Endothelial cell of umbilical vein (primary cell): ENCODE measurements around the gene ATAD1. TPM values are rescaled to one million over a fixed set of nuclear protein-coding genes. Genes with fewer than 3 reads are reported as not detected.
"Not testable (repeated sequence)": the region's sequence is repeated elsewhere in the genome, so short reads cannot be mapped to it uniquely, and the experiment has no call there.

Source experiments
- BruUV-seq: library from RNA; stranded (reverse); fragments of 400-500 nt; replicated peaks from 2 replicates; lab custom pipeline; 2021; lab: Mats Ljungman, UMichigan
- CTCF ChIA-PET: fragments of 300-600, 350-600 bp; sonication (Branson Sonifier 250); formaldehyde crosslinking; loops from one replicate; lab custom pipeline; 2021; ENCODE audit warnings: antibody characterized with exemption, inconsistent platforms; lab: Charles Lee
- POLR2A ChIA-PET: fragments of 300-600, 350-600 bp; sonication (Branson Sonifier 250); formaldehyde crosslinking; loops from one replicate; lab custom pipeline; 2021; ENCODE audit warnings: antibody characterized with exemption, inconsistent platforms; lab: Charles Lee
- DNase-seq: peaks from one replicate; pipeline ENCODE4 v3.0.0-alpha.2; 2011; ENCODE audit warnings: low read depth, low spot score
- FAIRE-seq: peaks from 2 replicates; lab custom pipeline; 2011; peaks lifted over from hg19 to GRCh38; lab: Jason Lieb, UNC
- H2AFZ ChIP-seq: 2 replicates; pipeline ENCODE4 v1.6.0; 2012; ENCODE audit warnings: low read depth, low read length, control low read depth, inconsistent platforms
- H3K27ac ChIP-seq: 2 replicates; pipeline ENCODE4 v1.5.1; 2011; ENCODE audit warnings: low read depth, mild to moderate bottlenecking, control low read depth, low read length, moderate library complexity; ENCODE audit not compliant: insufficient read depth
- H3K27me3 ChIP-seq, 2 experiments: 2 replicates each; pipeline versions ENCODE4 v1.6.0 to v1.6.1; 2011; ENCODE audit warnings: low read length in 2 of 2, mixed read lengths in 1 of 2; ENCODE audit not compliant: control insufficient read depth in 2 of 2, insufficient read depth in 2 of 2
- H3K36me3 ChIP-seq, 2 experiments: 2 replicates in 1 of 2; 3 replicates in 1 of 2; pipeline ENCODE4 v1.5.1; 2011; ENCODE audit warnings: low read length in 2 of 2, mild to moderate bottlenecking in 1 of 2, moderate library complexity in 1 of 2; ENCODE audit not compliant: control insufficient read depth in 2 of 2, insufficient read depth in 2 of 2; ENCODE audit errors: extremely low read depth in 1 of 2
- H3K4me1 ChIP-seq: 3 replicates; pipeline ENCODE4 v1.5.1; 2011; ENCODE audit warnings: mild to moderate bottlenecking, low read length; ENCODE audit not compliant: control insufficient read depth, insufficient read depth; ENCODE audit errors: extremely low read depth
- H3K4me2 ChIP-seq: 2 replicates; pipeline ENCODE4 v1.6.1; 2011; ENCODE audit warnings: low read length, control low read depth, mixed read lengths; ENCODE audit not compliant: insufficient read depth
- H3K4me3 ChIP-seq, 3 experiments: fragments of 200-600 bp in 1 of 3; sonication (generic), shearing (Covaris generic) in 1 of 3; replicated peaks in 1 of 3; 2 replicates each; pipeline ENCODE4 v1.5.1; 2011 to 2016; ENCODE audit warnings: control low read depth in 3 of 3, low read length in 3 of 3, mild to moderate bottlenecking in 2 of 3, inconsistent platforms in 1 of 3, low read depth in 1 of 3, moderate library complexity in 1 of 3; ENCODE audit not compliant: insufficient read depth in 1 of 3
- H3K79me2 ChIP-seq: 2 replicates; pipeline ENCODE4 v1.6.0; 2012; ENCODE audit warnings: low read length, inconsistent platforms; ENCODE audit not compliant: control insufficient read depth, insufficient read depth
- H3K9ac ChIP-seq: replicated peaks from 2 replicates; pipeline ENCODE3; 2011; ENCODE audit warnings: low read length, control low read depth; ENCODE audit not compliant: insufficient read depth; ENCODE audit errors: extremely low read depth
- H3K9me1 ChIP-seq: replicated peaks from 3 replicates; pipeline ENCODE4 v1.6.0; 2011; ENCODE audit warnings: mild to moderate bottlenecking, low read length; ENCODE audit not compliant: control insufficient read depth, insufficient read depth; ENCODE audit errors: extremely low read depth
- H3K9me3 ChIP-seq: replicated peaks from 2 replicates; pipeline ENCODE4 v1.5.1; 2012; ENCODE audit warnings: low read length, inconsistent platforms; ENCODE audit not compliant: control insufficient read depth, insufficient read depth
- H4K20me1 ChIP-seq: replicated peaks from 2 replicates; pipeline ENCODE3; 2011; ENCODE audit warnings: mild to moderate bottlenecking, low read length; ENCODE audit not compliant: control insufficient read depth, insufficient read depth; ENCODE audit errors: extremely low read depth
- EZH2 ChIP-seq: IDR thresholded peaks from 2 replicates; pipeline ENCODE4 v1.6.1; 2012; ENCODE audit warnings: borderline replicate concordance, low read depth, mild to moderate bottlenecking, moderate library complexity, low read length, inconsistent platforms; ENCODE audit not compliant: severe bottlenecking
- FOS ChIP-seq: IDR thresholded peaks from 2 replicates; pipeline ENCODE4 v1.6.1; 2011; ENCODE audit warnings: mild to moderate bottlenecking, low read length, moderate library complexity, borderline replicate concordance; ENCODE audit not compliant: insufficient read depth
- GATA2 ChIP-seq: IDR thresholded peaks from 2 replicates; pipeline ENCODE4 v1.7.0; 2011; ENCODE audit warnings: low read depth, mild to moderate bottlenecking, moderate library complexity, mixed read lengths, low read length; ENCODE audit not compliant: insufficient read length, insufficient read depth
- JUN ChIP-seq: IDR thresholded peaks from 2 replicates; pipeline ENCODE4 v1.6.1; 2011; ENCODE audit warnings: borderline replicate concordance, low read depth; ENCODE audit not compliant: insufficient read length, insufficient read depth
- MYC ChIP-seq: IDR thresholded peaks from one replicate; pipeline ENCODE4 v1.6.1; 2011; ENCODE audit warnings: mild to moderate bottlenecking, low read depth, low read length
- POLR2A ChIP-seq: IDR thresholded peaks from 2 replicates; pipeline ENCODE4 v1.6.1; 2012; ENCODE audit warnings: low read depth, mild to moderate bottlenecking, control low read depth, low read length
- POLR2AphosphoS5 ChIP-seq: IDR thresholded peaks from 2 replicates; pipeline ENCODE4 v1.6.1; 2012; ENCODE audit warnings: low read depth, mild to moderate bottlenecking, control low read depth, low read length, moderate library complexity; ENCODE audit not compliant: insufficient read depth
- dilution Hi-C: fragments of 300-500 bp; cut with MboI; formaldehyde crosslinking; loops from one replicate; pipeline ENCODE4 v1.15.0; 2019; ENCODE audit warnings: low sequenced_read_pairs; ENCODE audit not compliant: extremely low pct_ligation_motif_present
- intact Hi-C: fragments of 100-400 bp; cut with micrococcal nuclease; formaldehyde crosslinking; loops from one replicate; pipeline ENCODE4 v1.10.0; 2022
- polyA plus RNA-seq, 4 experiments: library from polyadenylated mRNA; depleted of rRNA in 3 of 4; stranded (reverse) in 3 of 4; unstranded in 1 of 4; fragments of >200 nt; gene quantifications; 2 replicates each; pipeline versions ENCODE4 v1.2.1 to v1.2.3, GENCODE V29; 2011 to 2012; ENCODE audit warnings: missing spikeins in 1 of 4
- total RNA-seq: library from RNA; stranded (reverse); gene quantifications from 2 replicates; pipeline ENCODE4 v1.2.3, GENCODE V29; 2021
- TF ChIP-seq, protein P1 (sequence below), 2 donors: IDR thresholded peaks; 1 replicate in 1 of 2; 2 replicates in 1 of 2; pipeline ENCODE4 v1.5.1; 2011; ENCODE audit warnings: low read length in 2 of 2, mild to moderate bottlenecking in 2 of 2, moderate library complexity in 2 of 2, control low read depth in 1 of 2, inconsistent platforms in 1 of 2, low read depth in 1 of 2; ENCODE audit not compliant: insufficient read depth in 1 of 2; ENCODE audit errors: extremely low read depth in 1 of 2
- TF ChIP-seq, protein P2 (sequence below): IDR thresholded peaks from 2 replicates; pipeline ENCODE4 v1.6.1; 2011; ENCODE audit not compliant: insufficient read depth, insufficient read length

Gene ATAD1
- total and polyA plus RNA-seq, 2 donors (not counting 3 experiments of a cell fraction or from before 2014, with no cell fraction given) = 5.2 to 25.8 TPM

DNA sequence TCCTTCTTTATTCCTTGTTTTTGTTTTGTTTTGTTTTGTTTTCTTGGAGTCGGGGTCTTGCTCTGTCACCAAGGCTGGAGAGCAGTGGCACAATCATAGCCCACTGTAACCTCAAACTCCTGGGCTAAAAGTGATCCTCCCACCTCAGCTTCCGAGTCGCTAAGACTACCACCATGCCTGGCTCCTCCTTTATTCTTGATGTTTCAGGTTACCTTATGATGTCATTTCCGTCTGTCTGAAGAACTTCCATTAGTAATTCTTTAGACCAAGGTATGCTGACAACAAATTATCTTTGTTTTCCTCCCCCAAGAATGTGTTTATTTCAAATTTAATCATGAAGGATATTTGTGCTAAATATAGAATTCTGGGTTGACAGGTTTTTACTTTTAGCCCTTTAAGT lies 18.1 kb upstream of the ATAD1 start:
- no peak overlapping the region for H3K4me3 ChIP-seq
- no peak overlapping the region for H3K4me2 ChIP-seq
- no peak overlapping the region for H3K9ac ChIP-seq
- intact Hi-C loops = no loop called here
- ChIA-PET CTCF (no interaction called here), POLR2A (no interaction called here)
- no peak for TF ChIP-seq MYC
- H3K27me3 ChIP-seq = no peaks in the 10 kb centered on the region
- H3K4me1 ChIP-seq = no peaks in the 10 kb centered on the region
- dilution Hi-C loops = no loop called here
- DNase-seq (no peak), FAIRE-seq (no peak)
- no peaks in the 10 kb centered on the region for H3K9me1 ChIP-seq
- no peaks in the 10 kb centered on the region for H3K36me3 ChIP-seq
- H4K20me1 ChIP-seq = no peaks in the 10 kb centered on the region
- no peaks in the 10 kb centered on the region for H3K9me3 ChIP-seq
- H3K79me2 ChIP-seq = no peaks in the 10 kb centered on the region
- BruUV-seq = no TSS peak
- no peak overlapping the region for H3K27ac ChIP-seq
- no peak overlapping the region for H2AFZ ChIP-seq

DNA sequence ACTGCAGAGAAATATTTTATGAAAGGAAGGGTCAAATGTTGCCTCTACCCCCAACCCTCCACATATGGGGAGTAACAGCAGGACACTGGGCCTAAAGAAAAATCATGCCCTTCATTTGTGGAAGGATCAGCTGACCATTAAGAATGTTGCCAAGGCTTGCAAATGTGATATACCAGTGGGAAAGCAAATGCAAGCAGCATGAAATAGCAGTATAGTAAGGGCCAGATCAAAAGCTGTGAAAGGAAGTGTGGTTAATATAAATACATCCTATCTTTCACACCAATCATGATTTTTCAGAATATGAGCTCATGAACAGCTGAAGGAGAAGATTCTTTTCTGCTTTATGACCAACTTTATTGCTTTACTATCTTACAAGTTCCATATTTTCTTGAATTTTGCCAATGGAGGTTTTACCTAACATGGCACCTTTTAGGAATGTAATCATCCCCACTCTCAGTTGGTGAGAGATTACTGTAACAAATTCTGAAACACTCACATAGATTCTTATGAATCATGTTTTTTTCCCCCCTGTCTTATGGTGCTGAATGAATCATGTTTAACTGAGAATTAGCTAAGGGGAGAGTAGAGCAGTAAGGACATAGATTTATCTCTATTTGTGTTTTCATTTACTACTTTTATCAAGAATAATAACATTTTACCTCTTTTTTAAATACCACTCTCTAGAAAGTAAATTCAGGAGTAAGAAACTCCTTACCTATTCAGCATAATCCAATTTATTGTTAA lies 12.1 kb upstream of the ATAD1 start:
- Histone ChIP-seq H3K9me3 (no peaks in the 10 kb centered on the region), H4K20me1 (no peaks in the 10 kb centered on the region), H3K4me1 (no peaks in the 10 kb centered on the region), H3K9ac (no peak overlapping the region), H3K27ac (no peak overlapping the region), H3K27me3 (no peaks in the 10 kb centered on the region), H3K9me1 (no peaks in the 10 kb centered on the region), H3K4me2 (no peak overlapping the region), H3K36me3 (no peaks in the 10 kb centered on the region), H2AFZ (no peak overlapping the region), H3K4me3 (no peak overlapping the region), H3K79me2 (no peaks in the 10 kb centered on the region)
- no peak for DNase-seq
- TF ChIP-seq POLR2AphosphoS5 (no peak), GATA2 (no peak), EZH2 (no peak), MYC (no peak), JUN (no peak), POLR2A (no peak), FOS (no peak)
- TF ChIP-seq, protein P1, sequence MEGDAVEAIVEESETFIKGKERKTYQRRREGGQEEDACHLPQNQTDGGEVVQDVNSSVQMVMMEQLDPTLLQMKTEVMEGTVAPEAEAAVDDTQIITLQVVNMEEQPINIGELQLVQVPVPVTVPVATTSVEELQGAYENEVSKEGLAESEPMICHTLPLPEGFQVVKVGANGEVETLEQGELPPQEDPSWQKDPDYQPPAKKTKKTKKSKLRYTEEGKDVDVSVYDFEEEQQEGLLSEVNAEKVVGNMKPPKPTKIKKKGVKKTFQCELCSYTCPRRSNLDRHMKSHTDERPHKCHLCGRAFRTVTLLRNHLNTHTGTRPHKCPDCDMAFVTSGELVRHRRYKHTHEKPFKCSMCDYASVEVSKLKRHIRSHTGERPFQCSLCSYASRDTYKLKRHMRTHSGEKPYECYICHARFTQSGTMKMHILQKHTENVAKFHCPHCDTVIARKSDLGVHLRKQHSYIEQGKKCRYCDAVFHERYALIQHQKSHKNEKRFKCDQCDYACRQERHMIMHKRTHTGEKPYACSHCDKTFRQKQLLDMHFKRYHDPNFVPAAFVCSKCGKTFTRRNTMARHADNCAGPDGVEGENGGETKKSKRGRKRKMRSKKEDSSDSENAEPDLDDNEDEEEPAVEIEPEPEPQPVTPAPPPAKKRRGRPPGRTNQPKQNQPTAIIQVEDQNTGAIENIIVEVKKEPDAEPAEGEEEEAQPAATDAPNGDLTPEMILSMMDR (IDR thresholded peaks at IDR 0.05; ENCODE audit: extremely low read depth in 1 of 2, insufficient read depth in 1 of 2, low read depth in 1 of 2, low read length in 2 of 2) = no peak
- TF ChIP-seq, protein P2, sequence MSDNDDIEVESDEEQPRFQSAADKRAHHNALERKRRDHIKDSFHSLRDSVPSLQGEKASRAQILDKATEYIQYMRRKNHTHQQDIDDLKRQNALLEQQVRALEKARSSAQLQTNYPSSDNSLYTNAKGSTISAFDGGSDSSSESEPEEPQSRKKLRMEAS = no peak
- ChIA-PET CTCF (no interaction called here), POLR2A (no interaction called here)
- BruUV-seq = no TSS peak
- dilution Hi-C loops = no loop called here
- no peak for FAIRE-seq
- intact Hi-C loops = no loop called here

DNA sequence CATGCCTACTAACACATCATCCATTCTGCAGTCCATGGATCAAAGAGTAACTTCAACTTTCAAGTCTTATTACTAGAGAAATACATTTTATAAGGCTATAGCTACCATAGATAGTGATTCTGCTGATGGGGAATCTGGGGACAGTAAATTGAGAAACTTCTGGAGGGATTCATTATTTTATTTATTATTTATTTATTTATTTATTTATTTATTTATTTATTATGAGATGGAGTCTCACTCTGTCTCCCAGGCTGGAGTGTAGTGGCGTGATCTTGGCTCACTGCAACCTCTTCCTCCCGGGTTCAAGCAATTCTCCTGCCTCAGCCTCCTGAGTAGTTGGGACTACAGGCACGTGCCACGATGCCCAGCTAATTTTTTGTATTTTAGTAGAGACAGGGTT lies 11.0 kb upstream of the ATAD1 start:
- H3K79me2 ChIP-seq, H3K9ac ChIP-seq, intact Hi-C loops, POLR2A ChIA-PET, BruUV-seq, H3K4me1 ChIP-seq, H3K9me1 ChIP-seq, H3K27me3 ChIP-seq, H3K27ac ChIP-seq, DNase-seq, H3K36me3 ChIP-seq, dilution Hi-C loops, FAIRE-seq, H4K20me1 ChIP-seq, H3K4me2 ChIP-seq, H2AFZ ChIP-seq, H3K4me3 ChIP-seq, H3K9me3 ChIP-seq: not testable (repeated sequence)
- CTCF ChIA-PET = interaction anchor here (1.2 kb wide), 1 partner anchor 11 kb away, joined by 3 read pairs; the partner anchor contains the start of gene ATAD1
